Ascending aorta (tissue), 2 donors: ENCODE data around the gene GTF3C1. TPM values are rescaled to one million over a fixed set of nuclear protein-coding genes. Genes with fewer than 3 reads are reported as not detected.

ENCODE experiments used
- DNase-seq, 2 donors: peaks; one replicate each; pipeline ENCODE4 v3.0.0-alpha.2; 2019; ENCODE audit warnings: low spot score in 2 of 2
- H3K27ac ChIP-seq, 2 donors: fragments of 200-600 bp; sonication (generic); one replicate each; pipeline ENCODE4 v1.5.1; 2016 to 2017; ENCODE audit warnings: mild to moderate bottlenecking in 1 of 2
- H3K27me3 ChIP-seq: fragments of 200-600 bp; sonication (generic); one replicate; pipeline ENCODE4 v1.5.1; 2017
- H3K36me3 ChIP-seq, 2 donors: fragments of 200-600 bp; sonication (generic); one replicate each; pipeline ENCODE4 v1.5.1; 2016
- H3K4me1 ChIP-seq, 2 donors: fragments of 200-600 bp; sonication (generic); one replicate each; pipeline ENCODE4 v1.5.1; 2016 to 2017; ENCODE audit warnings: mild to moderate bottlenecking in 1 of 2
- H3K4me3 ChIP-seq, 2 donors: fragments of 200-600 bp; sonication (generic); one replicate each; pipeline ENCODE4 v1.5.1; 2016 to 2017; ENCODE audit warnings: mild to moderate bottlenecking in 1 of 2
- H3K9me3 ChIP-seq, 2 donors: fragments of 200-600 bp; sonication (generic); one replicate each; pipeline ENCODE4 v1.5.1; 2016
- intact Hi-C: fragments of 100-400 bp; cut with DNase I; formaldehyde crosslinking; loops from one replicate; pipeline ENCODE4 v1.15.1; 2023
- total RNA-seq: library from RNA; depleted of rRNA; stranded (reverse); fragments of >200 nt; gene quantifications from one replicate; pipeline ENCODE4 v1.1.0, GENCODE V29; 2016
- TF ChIP-seq, protein P1 (sequence below), 3 experiments: fragments of 200-600 bp in 2 of 3; fragments of 450-650 bp in 1 of 3; sonication (generic) in 2 of 3; IDR thresholded peaks; one replicate each; pipeline ENCODE4 v1.5.1; 2016 to 2019; ENCODE audit warnings: antibody characterized with exemption in 3 of 3, mild to moderate bottlenecking in 1 of 3, moderate library complexity in 1 of 3

GTF3C1 gene
- total RNA-seq, 1 donor from 2014 or later = 40.6 TPM

GRCh38 chr16:27511657-27512448 is 37.9 kb downstream of the GTF3C1 start:
- H3K4me3 ChIP-seq = no peak overlapping the region
- intact Hi-C loops = no loop called here
- TF ChIP-seq, protein P1, sequence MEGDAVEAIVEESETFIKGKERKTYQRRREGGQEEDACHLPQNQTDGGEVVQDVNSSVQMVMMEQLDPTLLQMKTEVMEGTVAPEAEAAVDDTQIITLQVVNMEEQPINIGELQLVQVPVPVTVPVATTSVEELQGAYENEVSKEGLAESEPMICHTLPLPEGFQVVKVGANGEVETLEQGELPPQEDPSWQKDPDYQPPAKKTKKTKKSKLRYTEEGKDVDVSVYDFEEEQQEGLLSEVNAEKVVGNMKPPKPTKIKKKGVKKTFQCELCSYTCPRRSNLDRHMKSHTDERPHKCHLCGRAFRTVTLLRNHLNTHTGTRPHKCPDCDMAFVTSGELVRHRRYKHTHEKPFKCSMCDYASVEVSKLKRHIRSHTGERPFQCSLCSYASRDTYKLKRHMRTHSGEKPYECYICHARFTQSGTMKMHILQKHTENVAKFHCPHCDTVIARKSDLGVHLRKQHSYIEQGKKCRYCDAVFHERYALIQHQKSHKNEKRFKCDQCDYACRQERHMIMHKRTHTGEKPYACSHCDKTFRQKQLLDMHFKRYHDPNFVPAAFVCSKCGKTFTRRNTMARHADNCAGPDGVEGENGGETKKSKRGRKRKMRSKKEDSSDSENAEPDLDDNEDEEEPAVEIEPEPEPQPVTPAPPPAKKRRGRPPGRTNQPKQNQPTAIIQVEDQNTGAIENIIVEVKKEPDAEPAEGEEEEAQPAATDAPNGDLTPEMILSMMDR (IDR thresholded peaks at IDR 0.05) = no peak
- H3K4me1 ChIP-seq = no peaks in the 10 kb centered on the region
- H3K36me3 ChIP-seq = peaks cover 41 to 83% of the 10 kb centered on the region in 2 donors
- DNase-seq = no peak
- H3K9me3 ChIP-seq = no peaks in the 10 kb centered on the region
- H3K27me3 ChIP-seq = no peaks in the 10 kb centered on the region
- H3K27ac ChIP-seq = no peak overlapping the region

DNA sequence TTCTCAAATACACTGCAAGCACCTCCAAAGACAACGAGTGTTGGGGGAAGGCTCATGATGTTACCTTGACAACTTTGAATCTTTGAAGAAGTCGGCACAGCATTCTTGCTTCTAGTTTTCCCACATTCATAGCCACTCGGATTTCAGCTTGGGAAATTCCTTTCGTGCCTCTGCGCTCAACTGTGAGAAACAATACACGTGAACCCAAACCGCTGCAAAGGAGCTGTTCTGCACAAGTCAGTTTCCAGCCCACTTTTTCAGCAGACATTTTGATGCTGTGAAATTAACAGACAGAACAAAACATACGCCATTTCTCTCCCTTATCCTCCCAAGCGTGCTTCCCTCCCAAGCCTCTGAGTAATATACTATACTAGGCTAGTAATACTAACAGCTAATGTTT is 41.2 kb downstream of the GTF3C1 start:
- Histone ChIP-seq H3K36me3 (peaks cover 71 to 98% of the 10 kb centered on the region in 2 donors), H3K9me3 (no peaks in the 10 kb centered on the region)

DNA sequence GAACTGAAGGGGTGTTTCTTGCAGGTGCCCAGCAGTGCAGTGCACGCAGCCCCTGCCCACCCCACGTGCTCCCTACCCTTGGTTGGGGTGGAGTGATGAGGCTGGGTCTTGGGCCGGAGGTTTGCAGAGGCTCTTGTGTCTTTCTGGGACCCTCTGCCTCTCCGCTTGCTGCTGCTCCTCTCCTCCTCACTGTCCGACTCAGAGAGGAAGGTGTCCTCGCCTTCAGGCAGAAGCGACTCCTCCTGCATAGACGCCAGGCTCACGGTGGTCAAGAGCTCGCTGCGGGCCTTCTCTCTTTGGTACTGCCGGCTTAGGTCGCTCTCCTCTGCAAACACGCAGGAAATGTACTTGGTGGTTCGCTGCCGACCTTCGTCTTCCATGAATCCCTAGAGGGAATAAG is 42.9 kb downstream of the GTF3C1 start:
- Histone ChIP-seq H3K4me1 (no peaks in the 10 kb centered on the region), H3K36me3 (peaks cover 87 to 99% of the 10 kb centered on the region in 2 donors), H3K9me3 (no peaks in the 10 kb centered on the region), H3K27ac (no peak overlapping the region), H3K4me3 (no peak overlapping the region), H3K27me3 (no peaks in the 10 kb centered on the region)
- intact Hi-C loops = no loop called here
- TF ChIP-seq, protein P1 (IDR thresholded peaks at IDR 0.05) = no peak
- no peak for DNase-seq

More for the DNA sequence above, 41.2 kb downstream of the GTF3C1 start:
- intact Hi-C loops = no loop called here
- H3K27ac ChIP-seq = no peak overlapping the region
- DNase-seq = no peak
- H3K4me3 ChIP-seq = no peak overlapping the region
- no peaks in the 10 kb centered on the region for H3K27me3 ChIP-seq
- TF ChIP-seq, protein P1 (IDR thresholded peaks at IDR 0.05) = no peak
- no peaks in the 10 kb centered on the region for H3K4me1 ChIP-seq

DNA sequence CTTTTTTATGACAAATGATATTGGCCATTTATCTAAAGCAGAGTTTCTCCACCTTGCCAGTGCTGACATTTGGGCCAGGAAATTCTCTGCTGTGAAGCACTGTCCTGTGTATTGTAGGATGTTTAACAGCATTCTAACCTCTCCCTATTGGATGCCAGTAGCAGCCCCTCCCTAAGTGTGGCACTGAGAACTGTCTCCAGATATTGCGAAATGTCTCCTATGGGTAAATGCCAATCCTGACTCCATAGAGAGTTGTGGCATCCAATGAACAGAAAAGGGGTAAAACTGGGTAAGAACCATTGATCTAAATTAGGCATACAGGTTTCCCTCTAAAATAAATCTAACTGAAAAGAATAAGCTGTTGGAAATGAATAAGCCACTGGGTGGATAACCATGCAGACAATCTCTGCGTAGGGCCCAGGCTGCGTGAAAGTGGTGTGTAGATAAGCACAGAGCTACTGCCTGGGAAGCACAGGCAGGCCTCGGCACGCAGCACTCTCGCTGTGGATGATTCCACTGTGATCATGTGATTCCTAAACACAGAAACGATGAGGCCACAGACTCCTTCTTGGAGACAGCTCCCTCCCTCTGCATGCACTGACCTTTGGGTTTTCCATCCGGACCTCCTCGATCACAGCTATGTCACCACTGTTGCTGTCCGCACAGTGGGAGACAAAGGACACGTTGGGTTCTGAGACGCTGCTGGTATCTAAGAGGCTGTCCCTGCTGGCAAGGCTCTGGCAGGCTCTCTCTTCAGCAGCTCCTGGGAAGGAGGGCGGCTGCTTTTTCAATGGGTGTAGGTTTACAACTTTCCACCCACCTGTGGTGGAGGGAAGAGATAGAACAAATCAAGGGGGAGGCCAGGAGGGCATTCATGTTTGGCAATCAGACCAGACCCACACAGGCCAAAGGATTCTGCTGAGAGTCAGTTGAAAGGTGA is 44.1 kb downstream of the GTF3C1 start:
- peaks cover 90 to 99% of the 10 kb centered on the region in 2 donors for H3K36me3 ChIP-seq
- no peaks in the 10 kb centered on the region for H3K4me1 ChIP-seq
- TF ChIP-seq, protein P1 (IDR thresholded peaks at IDR 0.05) = no peak
- H3K4me3 ChIP-seq = no peak overlapping the region
- intact Hi-C loops = no loop called here
- no peak overlapping the region for H3K27ac ChIP-seq
- no peak for DNase-seq
- no peaks in the 10 kb centered on the region for H3K9me3 ChIP-seq
- no peaks in the 10 kb centered on the region for H3K27me3 ChIP-seq

- Histone ChIP-seq H3K4me3 (no peak overlapping the region), H3K9me3 (no peaks in the 10 kb centered on the region), H3K4me1 (no peaks in the 10 kb centered on the region), H3K27me3 (no peaks in the 10 kb centered on the region), H3K36me3 (peaks cover 98 to 100% of the 10 kb centered on the region in 2 donors), H3K27ac (no peak overlapping the region)
- intact Hi-C loops = no loop called here
- TF ChIP-seq, protein P1 (IDR thresholded peaks at IDR 0.05) = no peak
- DNase-seq = no peak
Measured at GRCh38 chr16:27503662-27504061, 46.1 kb downstream of the GTF3C1 start.
